Suppressor macrophage treated with lipopolysaccharide for 1 hour (primary cell): ENCODE data around the gene PPIF.
A peak's percentile ranks its signal among the peaks of the same experiment; 100 is the strongest.

ENCODE experiments used
- DNase-seq, 3 donors: peaks; one replicate each; pipeline ENCODE4 v3.0.0-alpha.2; 2020 to 2022

The PPIF gene

GRCh38 chr10:79349766-79350406 lies 2.6 kb downstream of the PPIF start:
- DNase-seq: no peak

GRCh38 chr10:79350407-79351154 lies 3.3 kb downstream of the PPIF start:
- DNase-seq: no peak

- peak; percentile 31 to 47 (median 37) for DNase-seq
Observed at GRCh38 chr10:79351332-79351731, 4.1 kb downstream of the PPIF start.

- peak; percentile 26 to 65 (median 33) for DNase-seq
Observed at GRCh38 chr10:79352035-79352877, 5.0 kb downstream of the PPIF start.

- peak; percentile 54 to 77 (median 70) for DNase-seq
Observed at GRCh38 chr10:79353000-79353406, 5.7 kb downstream of the PPIF start.

- DNase-seq: no peak
Observed at GRCh38 chr10:79353726-79354125, 6.5 kb downstream of the PPIF start.

- DNase-seq: peak in 2 of 3 donors; percentile 41 to 55
Observed at GRCh38 chr10:79354141-79354540, 6.9 kb downstream of the PPIF start.

GRCh38 chr10:79354615-79355014 lies 7.3 kb downstream of the PPIF start:
- DNase-seq: no peak

GRCh38 chr10:79355420-79356017 lies 8.2 kb downstream of the PPIF start:
- peak; percentile 68 to 79 (median 73) for DNase-seq

GRCh38 chr10:79356104-79356503 lies 8.8 kb downstream of the PPIF start:
- DNase-seq: peak; percentile 71 to 84 (median 78)

GRCh38 chr10:79357180-79357579 lies 9.9 kb downstream of the PPIF start:
- no peak for DNase-seq

GRCh38 chr10:79358811-79359210 lies 11.5 kb downstream of the PPIF start:
- DNase-seq: no peak

GRCh38 chr10:79359816-79360498 lies 12.7 kb downstream of the PPIF start:
- DNase-seq: no peak

- no peak for DNase-seq
Observed at GRCh38 chr10:79360499-79361342, 13.5 kb downstream of the PPIF start.

- DNase-seq: peak in 1 of 3 donors; percentile 38
Observed at GRCh38 chr10:79361726-79362397, 14.6 kb downstream of the PPIF start.

- no peak for DNase-seq
Observed at GRCh38 chr10:79367426-79368189, 20.3 kb downstream of the PPIF start.

GRCh38 chr10:79372871-79373270 lies 25.6 kb downstream of the PPIF start:
- DNase-seq: no peak

GRCh38 chr10:79374312-79375191 lies 27.3 kb downstream of the PPIF start:
- DNase-seq: peak; percentile 80 to 86 (median 82)
